Type B pancreatic cell (in vitro differentiated cells): ENCODE measurements around the gene PDLIM1. TPM values are rescaled to one million over a fixed set of nuclear protein-coding genes. Genes with fewer than 3 reads are reported as not detected.

Source experiments
- DNase-seq: peaks from one replicate; pipeline ENCODE4 v3.0.0; 2021; ENCODE audit warnings: mixed read lengths; ENCODE audit not compliant: unreplicated experiment; ENCODE audit errors: extremely low spot score
- H3K27ac Mint-ChIP-seq: 2 replicates; pipeline ENCODE4 v1.8.0; 2021; ENCODE audit warnings: mild to moderate bottlenecking, mixed read lengths
- H3K27me3 Mint-ChIP-seq: 2 replicates; pipeline ENCODE4 v1.8.0; 2021; ENCODE audit warnings: mixed read lengths
- H3K36me3 Mint-ChIP-seq: 2 replicates; pipeline ENCODE4 v1.8.0; 2021; ENCODE audit warnings: mixed read lengths
- H3K4me1 Mint-ChIP-seq: one replicate; pipeline ENCODE4 v1.8.0; 2021; ENCODE audit warnings: mixed read lengths; ENCODE audit not compliant: unreplicated experiment
- H3K4me3 Mint-ChIP-seq: 2 replicates; pipeline ENCODE4 v1.8.0; 2021; ENCODE audit warnings: mild to moderate bottlenecking, mixed read lengths
- H3K9me3 Mint-ChIP-seq: 2 replicates; pipeline ENCODE4 v1.8.0; 2021; ENCODE audit warnings: mixed read lengths
- total RNA-seq: library from RNA; stranded (reverse); gene quantifications from 2 replicates; pipeline ENCODE4 v1.2.1, GENCODE V29; 2021; ENCODE audit warnings: low replicate concordance
- TF ChIP-seq, protein P1 (sequence below): fragments of 200-600 bp; sonication (generic); conservative IDR thresholded peaks from 2 replicates; pipeline ENCODE4 v1.5.0; 2021; ENCODE audit warnings: antibody characterized with exemption, mild to moderate bottlenecking

Gene PDLIM1
- total RNA-seq, 1 donor from 2014 or later = 171 TPM

GRCh38 chr10:95276367-95277200, 14.2 kb downstream of the PDLIM1 start:
- TF ChIP-seq, protein P1, sequence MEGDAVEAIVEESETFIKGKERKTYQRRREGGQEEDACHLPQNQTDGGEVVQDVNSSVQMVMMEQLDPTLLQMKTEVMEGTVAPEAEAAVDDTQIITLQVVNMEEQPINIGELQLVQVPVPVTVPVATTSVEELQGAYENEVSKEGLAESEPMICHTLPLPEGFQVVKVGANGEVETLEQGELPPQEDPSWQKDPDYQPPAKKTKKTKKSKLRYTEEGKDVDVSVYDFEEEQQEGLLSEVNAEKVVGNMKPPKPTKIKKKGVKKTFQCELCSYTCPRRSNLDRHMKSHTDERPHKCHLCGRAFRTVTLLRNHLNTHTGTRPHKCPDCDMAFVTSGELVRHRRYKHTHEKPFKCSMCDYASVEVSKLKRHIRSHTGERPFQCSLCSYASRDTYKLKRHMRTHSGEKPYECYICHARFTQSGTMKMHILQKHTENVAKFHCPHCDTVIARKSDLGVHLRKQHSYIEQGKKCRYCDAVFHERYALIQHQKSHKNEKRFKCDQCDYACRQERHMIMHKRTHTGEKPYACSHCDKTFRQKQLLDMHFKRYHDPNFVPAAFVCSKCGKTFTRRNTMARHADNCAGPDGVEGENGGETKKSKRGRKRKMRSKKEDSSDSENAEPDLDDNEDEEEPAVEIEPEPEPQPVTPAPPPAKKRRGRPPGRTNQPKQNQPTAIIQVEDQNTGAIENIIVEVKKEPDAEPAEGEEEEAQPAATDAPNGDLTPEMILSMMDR = no peak
- Mint-ChIP-seq H3K36me3 (peaks cover 18% of the 10 kb centered on the region), H3K4me3 (no peak overlapping the region), H3K27me3 (no peaks in the 10 kb centered on the region), H3K9me3 (no peaks in the 10 kb centered on the region), H3K27ac (peak overlapping the region; percentile 79), H3K4me1 (peaks cover 49% of the 10 kb centered on the region)
- no peak for DNase-seq

DNA sequence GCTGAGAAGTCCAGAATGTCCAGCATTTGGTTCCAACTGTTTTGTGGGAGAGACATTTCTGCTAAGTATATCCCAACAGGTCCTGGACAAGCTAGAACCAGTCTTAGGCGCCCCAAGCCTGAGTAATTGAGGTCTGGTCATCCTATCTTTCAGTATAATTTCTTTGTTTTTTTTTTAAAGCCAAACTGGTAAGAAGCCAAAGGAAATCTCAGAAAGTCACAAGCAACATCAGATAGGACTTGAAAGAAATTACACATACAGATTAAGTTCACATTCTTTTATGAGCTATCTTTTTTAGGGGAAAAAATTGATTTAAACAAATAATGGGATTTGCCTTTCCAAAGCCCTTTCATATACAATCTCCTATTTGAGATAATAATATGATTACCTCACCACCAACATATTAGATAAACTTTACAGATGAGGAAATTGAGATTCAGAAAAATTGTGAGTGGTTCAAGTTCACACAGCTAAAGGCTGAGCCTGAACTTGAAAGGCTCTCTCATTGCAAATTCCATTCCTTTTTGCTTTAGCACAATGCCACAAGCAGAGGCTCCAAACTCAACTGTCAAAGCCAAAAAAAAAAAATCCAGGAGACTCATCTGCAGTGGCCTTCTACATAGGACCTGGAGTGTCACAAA, 15.0 kb downstream of the PDLIM1 start:
- Mint-ChIP-seq H3K9me3 (no peaks in the 10 kb centered on the region), H3K27ac (peak overlapping the region; percentile 79), H3K27me3 (no peaks in the 10 kb centered on the region), H3K4me1 (peaks cover 46% of the 10 kb centered on the region), H3K36me3 (peaks cover 14% of the 10 kb centered on the region), H3K4me3 (no peak overlapping the region)
- DNase-seq = no peak
- TF ChIP-seq, protein P1 = no peak

DNA sequence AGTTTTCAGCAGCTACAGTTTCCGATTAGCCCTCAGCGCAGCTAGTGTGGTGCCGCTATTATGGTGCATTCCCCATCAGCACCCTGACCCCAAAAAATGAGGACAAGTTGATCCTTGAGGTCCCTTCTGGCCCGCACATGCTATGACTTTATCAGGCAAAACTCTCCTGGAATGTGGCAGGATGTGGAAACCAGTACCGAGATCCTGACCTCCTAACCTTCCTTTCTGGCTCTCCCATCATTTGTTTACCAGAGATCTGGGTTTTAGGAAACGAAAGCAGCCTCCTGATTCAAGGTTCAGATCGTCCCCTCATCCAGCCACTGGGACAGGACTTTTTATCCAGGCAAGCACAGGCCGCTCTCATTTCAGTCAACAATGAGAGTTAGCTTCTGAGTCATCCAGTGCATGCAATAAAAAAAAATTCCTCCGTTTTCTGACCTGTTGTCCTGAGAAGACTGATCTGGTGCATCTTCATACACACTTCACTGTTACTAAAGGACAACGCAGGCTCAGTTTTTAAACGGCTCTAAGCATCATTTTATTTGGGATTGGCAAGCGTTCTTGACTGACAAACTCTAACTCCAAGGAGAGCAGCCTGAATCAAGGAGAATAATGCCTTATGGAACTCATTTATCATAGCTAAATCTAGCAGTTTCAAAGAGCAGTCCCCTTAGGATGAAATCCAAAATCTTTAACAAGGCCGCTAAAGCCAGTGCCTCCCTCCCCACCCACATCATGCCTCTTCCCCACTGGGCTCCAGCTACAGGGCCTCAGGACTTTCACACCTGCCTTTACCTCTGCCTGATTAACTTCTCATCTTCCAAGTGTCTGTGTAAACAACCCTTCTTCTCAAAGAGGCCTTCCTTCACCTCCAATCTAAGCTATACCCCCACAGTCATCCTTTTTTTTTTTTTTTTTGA, 17.1 kb downstream of the PDLIM1 start:
- TF ChIP-seq, protein P1 = no peak
- Mint-ChIP-seq H3K4me1 (peaks cover 39% of the 10 kb centered on the region), H3K27ac (peak overlapping the region; percentile 79), H3K9me3 (no peaks in the 10 kb centered on the region), H3K27me3 (no peaks in the 10 kb centered on the region), H3K36me3 (peaks cover 26% of the 10 kb centered on the region), H3K4me3 (peak overlapping the region; percentile 53)
- DNase-seq = peak; percentile 24

GRCh38 chr10:95268438-95268837, 22.4 kb downstream of the PDLIM1 start:
- peaks cover 21% of the 10 kb centered on the region for H3K36me3 Mint-ChIP-seq
- peaks cover 4% of the 10 kb centered on the region for H3K9me3 Mint-ChIP-seq
- TF ChIP-seq, protein P1 = no peak
- H3K4me1 Mint-ChIP-seq = peaks cover 39% of the 10 kb centered on the region
- peak overlapping the region; percentile 97 for H3K27ac Mint-ChIP-seq
- H3K27me3 Mint-ChIP-seq = peaks cover 3% of the 10 kb centered on the region
- peak; percentile 66 for DNase-seq
- H3K4me3 Mint-ChIP-seq = peak overlapping the region; percentile 65

GRCh38 chr10:95267251-95267650, 23.6 kb downstream of the PDLIM1 start:
- Mint-ChIP-seq H3K27ac (peak overlapping the region; percentile 99), H3K36me3 (peaks cover 26% of the 10 kb centered on the region), H3K4me1 (peaks cover 42% of the 10 kb centered on the region), H3K9me3 (peaks cover 4% of the 10 kb centered on the region), H3K4me3 (no peak overlapping the region), H3K27me3 (peaks cover 3% of the 10 kb centered on the region)
- no peak for DNase-seq
- TF ChIP-seq, protein P1 = no peak
